Measurements from ENCODE around the gene UQCC5.

The UQCC5 gene

DNA sequence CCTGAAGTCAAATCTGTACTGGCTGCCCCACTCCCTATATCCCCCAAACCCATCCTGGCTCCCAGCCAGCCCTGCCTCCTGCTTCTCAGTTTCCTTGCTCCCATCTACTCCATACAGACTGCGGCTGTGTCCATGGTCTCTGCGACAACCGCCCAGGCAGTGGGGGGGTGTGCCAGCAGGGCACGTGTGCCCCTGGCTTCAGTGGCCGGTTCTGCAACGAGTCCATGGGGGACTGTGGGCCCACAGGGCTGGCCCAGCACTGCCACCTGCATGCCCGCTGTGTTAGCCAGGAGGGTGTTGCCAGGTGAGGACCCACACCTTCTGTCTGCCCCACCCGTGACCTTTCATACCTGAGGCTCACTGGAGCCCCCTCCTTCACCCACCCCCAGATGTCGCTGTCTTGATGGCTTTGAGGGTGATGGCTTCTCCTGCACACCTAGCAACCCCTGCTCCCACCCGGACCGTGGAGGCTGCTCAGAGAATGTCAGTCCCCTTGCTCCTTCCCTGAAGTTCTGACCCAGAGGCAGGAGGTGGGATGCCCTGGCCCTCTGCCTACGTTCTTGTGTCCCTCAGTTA is 26.6 kb upstream of the UQCC5 start:
- Histone ChIP-seq H3K27me3 (ENCODE audit: insufficient read depth, low read depth) (no peaks in the 10 kb centered on the region), H2AFZ (ENCODE audit: low read depth) (no peak overlapping the region), H3K36me3 (ENCODE audit: insufficient read depth) (no peaks in the 10 kb centered on the region), H3K79me2 (ENCODE audit: insufficient read depth, low read depth) (no peaks in the 10 kb centered on the region), H3K4me3 (IDR thresholded peaks at IDR 0.05; ENCODE audit: insufficient read depth, low read depth, low read length) (no peak overlapping the region), H3K27ac (no peak overlapping the region), H4K20me1 (ENCODE audit: insufficient read depth) (no peaks in the 10 kb centered on the region), H3K9ac (no peak overlapping the region), H3K4me1 (ENCODE audit: low read depth, poor library complexity, severe bottlenecking) (no peaks in the 10 kb centered on the region), H3K4me2 (no peak overlapping the region)
- TF ChIP-seq, protein P1, sequence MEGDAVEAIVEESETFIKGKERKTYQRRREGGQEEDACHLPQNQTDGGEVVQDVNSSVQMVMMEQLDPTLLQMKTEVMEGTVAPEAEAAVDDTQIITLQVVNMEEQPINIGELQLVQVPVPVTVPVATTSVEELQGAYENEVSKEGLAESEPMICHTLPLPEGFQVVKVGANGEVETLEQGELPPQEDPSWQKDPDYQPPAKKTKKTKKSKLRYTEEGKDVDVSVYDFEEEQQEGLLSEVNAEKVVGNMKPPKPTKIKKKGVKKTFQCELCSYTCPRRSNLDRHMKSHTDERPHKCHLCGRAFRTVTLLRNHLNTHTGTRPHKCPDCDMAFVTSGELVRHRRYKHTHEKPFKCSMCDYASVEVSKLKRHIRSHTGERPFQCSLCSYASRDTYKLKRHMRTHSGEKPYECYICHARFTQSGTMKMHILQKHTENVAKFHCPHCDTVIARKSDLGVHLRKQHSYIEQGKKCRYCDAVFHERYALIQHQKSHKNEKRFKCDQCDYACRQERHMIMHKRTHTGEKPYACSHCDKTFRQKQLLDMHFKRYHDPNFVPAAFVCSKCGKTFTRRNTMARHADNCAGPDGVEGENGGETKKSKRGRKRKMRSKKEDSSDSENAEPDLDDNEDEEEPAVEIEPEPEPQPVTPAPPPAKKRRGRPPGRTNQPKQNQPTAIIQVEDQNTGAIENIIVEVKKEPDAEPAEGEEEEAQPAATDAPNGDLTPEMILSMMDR (conservative IDR thresholded peaks at IDR 0.05; ENCODE audit: low read depth, low read length): no peak

DNA sequence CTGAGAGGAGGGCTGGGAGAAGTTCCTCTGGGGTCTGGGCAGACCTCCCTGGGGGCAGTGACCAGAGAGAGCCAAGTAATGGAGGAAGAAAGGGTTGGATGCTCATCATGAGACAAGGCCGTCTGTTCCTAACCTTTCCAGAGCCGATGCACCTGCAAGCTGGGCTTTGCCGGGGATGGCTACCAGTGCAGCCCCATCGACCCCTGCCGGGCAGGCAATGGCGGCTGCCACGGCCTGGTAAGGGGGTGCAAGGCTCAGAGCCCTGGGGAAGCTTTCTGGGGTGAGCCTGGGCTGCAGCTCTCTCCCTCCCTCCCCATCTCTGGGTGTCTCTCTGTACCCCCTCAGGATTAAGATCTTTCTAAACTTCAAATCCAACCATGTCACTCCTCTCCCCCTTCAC is 24.9 kb upstream of the UQCC5 start:
- TF ChIP-seq, protein P1 (conservative IDR thresholded peaks at IDR 0.05; ENCODE audit: low read depth, low read length): no peak
- Histone ChIP-seq H3K27ac (no peak overlapping the region), H3K79me2 (ENCODE audit: insufficient read depth, low read depth) (no peaks in the 10 kb centered on the region), H4K20me1 (ENCODE audit: insufficient read depth) (no peaks in the 10 kb centered on the region), H2AFZ (ENCODE audit: low read depth) (no peak overlapping the region), H3K4me3 (IDR thresholded peaks at IDR 0.05; ENCODE audit: insufficient read depth, low read depth, low read length) (no peak overlapping the region), H3K4me1 (ENCODE audit: low read depth, poor library complexity, severe bottlenecking) (no peaks in the 10 kb centered on the region), H3K4me2 (no peak overlapping the region), H3K9ac (no peak overlapping the region), H3K27me3 (ENCODE audit: insufficient read depth, low read depth) (no peaks in the 10 kb centered on the region), H3K36me3 (ENCODE audit: insufficient read depth) (no peaks in the 10 kb centered on the region)

DNA sequence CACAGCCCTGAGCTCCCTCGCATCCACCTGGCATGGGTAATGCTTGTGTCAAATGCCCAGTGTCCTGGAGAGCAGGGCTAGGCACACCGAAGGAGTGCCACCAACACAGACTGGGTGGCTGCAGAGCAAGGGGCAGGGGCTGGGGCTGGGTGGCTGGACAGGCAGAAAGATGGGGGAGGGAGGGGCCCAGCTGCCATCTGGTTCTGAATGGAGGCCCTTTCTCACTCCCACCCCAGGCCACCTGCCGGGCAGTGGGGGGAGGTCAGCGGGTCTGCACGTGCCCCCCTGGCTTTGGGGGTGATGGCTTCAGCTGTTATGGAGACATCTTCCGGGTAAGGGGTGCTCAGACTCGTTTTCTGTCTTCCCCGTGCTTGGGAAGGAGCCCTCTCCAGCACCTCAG is 24.3 kb upstream of the UQCC5 start:
- H3K9ac ChIP-seq: no peak overlapping the region
- H3K4me1 ChIP-seq (ENCODE audit: low read depth, poor library complexity, severe bottlenecking): no peaks in the 10 kb centered on the region
- H3K79me2 ChIP-seq (ENCODE audit: insufficient read depth, low read depth): no peaks in the 10 kb centered on the region
- H3K4me2 ChIP-seq: no peak overlapping the region
- H3K4me3 ChIP-seq (IDR thresholded peaks at IDR 0.05; ENCODE audit: insufficient read depth, low read depth, low read length): no peak overlapping the region
- no peaks in the 10 kb centered on the region for H4K20me1 ChIP-seq (ENCODE audit: insufficient read depth)
- H3K27ac ChIP-seq: no peak overlapping the region
- no peaks in the 10 kb centered on the region for H3K27me3 ChIP-seq (ENCODE audit: insufficient read depth, low read depth)
- H3K36me3 ChIP-seq (ENCODE audit: insufficient read depth): no peaks in the 10 kb centered on the region
- TF ChIP-seq, protein P1 (conservative IDR thresholded peaks at IDR 0.05; ENCODE audit: low read depth, low read length): no peak
- H2AFZ ChIP-seq (ENCODE audit: low read depth): no peak overlapping the region

DNA sequence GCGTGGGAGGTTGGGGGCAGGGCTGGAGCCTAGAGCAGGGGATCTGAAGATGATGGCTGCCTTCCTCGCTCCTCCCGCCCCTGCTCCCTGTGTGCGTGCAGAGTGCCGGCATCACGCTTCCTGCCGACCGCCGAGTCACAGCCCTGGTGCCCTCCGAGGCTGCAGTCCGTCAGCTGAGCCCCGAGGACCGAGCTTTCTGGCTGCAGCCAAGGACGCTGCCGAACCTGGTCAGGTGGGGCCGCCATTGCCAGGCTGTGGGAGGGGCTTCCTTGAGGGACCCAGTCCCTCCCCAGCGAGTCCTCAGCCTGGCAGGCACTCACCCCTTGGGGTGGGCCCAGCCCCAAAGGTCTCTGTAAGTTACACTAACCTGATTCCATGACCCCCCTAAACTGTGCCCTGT is 23.7 kb upstream of the UQCC5 start:
- Histone ChIP-seq H3K4me1 (ENCODE audit: low read depth, poor library complexity, severe bottlenecking) (no peaks in the 10 kb centered on the region), H2AFZ (ENCODE audit: low read depth) (no peak overlapping the region), H3K27ac (no peak overlapping the region), H3K4me2 (no peak overlapping the region), H4K20me1 (ENCODE audit: insufficient read depth) (no peaks in the 10 kb centered on the region), H3K4me3 (IDR thresholded peaks at IDR 0.05; ENCODE audit: insufficient read depth, low read depth, low read length) (no peak overlapping the region), H3K36me3 (ENCODE audit: insufficient read depth) (no peaks in the 10 kb centered on the region), H3K79me2 (ENCODE audit: insufficient read depth, low read depth) (no peaks in the 10 kb centered on the region), H3K27me3 (ENCODE audit: insufficient read depth, low read depth) (no peaks in the 10 kb centered on the region), H3K9ac (no peak overlapping the region)
- TF ChIP-seq, protein P1 (conservative IDR thresholded peaks at IDR 0.05; ENCODE audit: low read depth, low read length): no peak
